ENCODE measurements around the gene CYFIP1. TPM values are rescaled to one million over a fixed set of nuclear protein-coding genes. Genes with fewer than 3 reads are reported as not detected.

The CYFIP1 gene
- total and polyA plus RNA-seq, 9 of the 15 experiments (the other 6 are each of a cell fraction or from before 2014, with no cell fraction given), result 3.8 to 59.8 (median 28.3) TPM

- TF ChIP-seq ZNF592 (IDR thresholded peaks at IDR 0.05), result 0 out of 2 replicates have a peak, but pooled peaks have one; percentile 18
- TF ChIP-seq SOX6 (IDR thresholded peaks at IDR 0.05), result peak; percentile 25; the same call in 1 of the 2 replicates
- TF ChIP-seq ELF4 (CRISPR knock-in tag; IDR thresholded peaks at IDR 0.05), result no peak
- TF ChIP-seq ASH1L (IDR thresholded peaks at IDR 0.05; ENCODE audit: borderline replicate concordance, low read depth, partially characterized antibody), result no peak
- TF ChIP-seq ETS1 (conservative IDR thresholded peaks at IDR 0.05; ENCODE audit: control insufficient read depth, low read depth, low read length), result no peak
- no peak for TF ChIP-seq SNRNP70 (optimal IDR thresholded peaks at IDR 0.05; ENCODE audit: low read depth, low read length)
- no peak for TF ChIP-seq ZZZ3 (IDR thresholded peaks at IDR 0.05)
- no peak for TF ChIP-seq ZBTB12 (CRISPR knock-in tag; IDR thresholded peaks at IDR 0.05)
- TF ChIP-seq TAL1 (IDR thresholded peaks at IDR 0.05), result no peak
- no peak for TF ChIP-seq RUNX1 (IDR thresholded peaks at IDR 0.05; ENCODE audit: low read depth)
- TF ChIP-seq ZNF124 (CRISPR knock-in tag; IDR thresholded peaks at IDR 0.05), result no peak
- peak; percentile 66 for TF ChIP-seq TAF9B (IDR thresholded peaks at IDR 0.05; ENCODE audit: partially characterized antibody)
- TF ChIP-seq ATF2 (CRISPR knock-in tag; IDR thresholded peaks at IDR 0.05), result no peak
- no peak for TF ChIP-seq TFAP4 (CRISPR knock-in tag; IDR thresholded peaks at IDR 0.05; ENCODE audit: borderline replicate concordance)
- TF ChIP-seq ZNF740 (CRISPR knock-in tag; IDR thresholded peaks at IDR 0.05), result no peak
- no peak for TF ChIP-seq ZNF740 (tag; IDR thresholded peaks at IDR 0.05)
- TF ChIP-seq RBM14 (IDR thresholded peaks at IDR 0.05; ENCODE audit: borderline replicate concordance, insufficient read depth, low read depth, low read length), result no peak
- no peak for TF ChIP-seq PHB2 (IDR thresholded peaks at IDR 0.05; ENCODE audit: low read depth)
These were observed 91.9 kb downstream of the CYFIP1 start (continued) for GRCh38 chr15:22888120-22888859.

Measured in K562 (cell line).